Measurements from ENCODE around the gene SLC38A1.
"Not testable (repeated sequence)": the region's sequence is repeated elsewhere in the genome, so short reads cannot be mapped to it uniquely, and the experiment has no call there.

SLC38A1 gene

DNA sequence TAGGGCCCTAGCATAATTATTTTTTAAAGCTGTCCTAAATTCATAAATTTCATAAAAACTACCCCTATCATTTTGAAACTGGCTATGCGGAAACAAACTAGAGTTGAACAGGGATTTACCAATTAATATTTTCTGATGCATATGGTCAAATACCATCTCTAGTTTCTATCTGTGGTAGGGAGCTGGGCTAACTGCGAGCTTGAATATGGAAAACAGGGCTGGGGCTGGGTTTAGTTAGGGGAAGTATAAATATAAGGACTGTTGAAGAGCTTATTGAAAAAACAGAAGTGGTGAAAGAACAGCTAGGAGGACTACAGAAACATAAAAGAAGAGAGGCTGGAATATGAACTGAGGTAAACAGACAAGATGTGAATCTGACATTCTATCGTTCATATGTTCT lies 91.8 kb downstream of the SLC38A1 start:
- H3K9me3 ChIP-seq, result no peaks in the 10 kb centered on the region
- H3K36me3 ChIP-seq, result 0 out of 2 replicates have a peak, but pooled peaks cover 7% of the 10 kb centered on the region
- no peaks in the 10 kb centered on the region for H3K27me3 ChIP-seq
- H3K9ac ChIP-seq, result no peak overlapping the region
- H3K27ac ChIP-seq, result no peak overlapping the region
- no peak for TF ChIP-seq Cebpa-rat (IDR thresholded peaks at IDR 0.05)
- H3K4me1 ChIP-seq, result peaks cover 59% of the 10 kb centered on the region
- no peaks in the 10 kb centered on the region for H4K20me1 ChIP-seq
- no peak overlapping the region for H3K4me2 ChIP-seq
- no peak overlapping the region for H3K4me3 ChIP-seq

DNA sequence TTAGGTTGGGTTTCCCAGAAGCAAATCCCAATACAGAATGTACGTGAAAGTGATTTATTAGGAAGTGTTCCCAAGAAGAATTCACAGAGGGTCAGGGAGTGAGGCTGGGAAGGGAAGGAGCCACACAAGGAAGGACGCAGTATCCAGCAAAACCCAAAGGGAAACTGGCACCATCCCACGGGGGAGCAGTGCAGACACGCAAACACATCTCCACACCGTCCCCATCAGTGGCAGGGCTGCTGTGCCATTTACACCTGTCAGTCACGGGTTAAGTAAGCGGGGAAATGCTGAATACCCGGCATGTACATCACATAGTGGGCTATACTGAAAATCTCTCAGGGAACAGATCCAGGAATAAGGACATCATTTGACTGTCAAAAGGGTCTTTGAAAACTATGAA lies 93.9 kb downstream of the SLC38A1 start:
- Histone ChIP-seq H3K36me3 (no peaks in the 10 kb centered on the region), H3K27ac (no peak overlapping the region), H3K4me2 (peak overlapping the region; percentile 67; the same call in 1 of the 2 replicates), H3K4me1 (peaks cover 38% of the 10 kb centered on the region), H3K27me3 (no peaks in the 10 kb centered on the region), H3K9ac (no peak overlapping the region), H3K9me3 (no peaks in the 10 kb centered on the region), H4K20me1 (no peaks in the 10 kb centered on the region), H3K4me3 (no peak overlapping the region)
- no peak for TF ChIP-seq Cebpa-rat (IDR thresholded peaks at IDR 0.05)

DNA sequence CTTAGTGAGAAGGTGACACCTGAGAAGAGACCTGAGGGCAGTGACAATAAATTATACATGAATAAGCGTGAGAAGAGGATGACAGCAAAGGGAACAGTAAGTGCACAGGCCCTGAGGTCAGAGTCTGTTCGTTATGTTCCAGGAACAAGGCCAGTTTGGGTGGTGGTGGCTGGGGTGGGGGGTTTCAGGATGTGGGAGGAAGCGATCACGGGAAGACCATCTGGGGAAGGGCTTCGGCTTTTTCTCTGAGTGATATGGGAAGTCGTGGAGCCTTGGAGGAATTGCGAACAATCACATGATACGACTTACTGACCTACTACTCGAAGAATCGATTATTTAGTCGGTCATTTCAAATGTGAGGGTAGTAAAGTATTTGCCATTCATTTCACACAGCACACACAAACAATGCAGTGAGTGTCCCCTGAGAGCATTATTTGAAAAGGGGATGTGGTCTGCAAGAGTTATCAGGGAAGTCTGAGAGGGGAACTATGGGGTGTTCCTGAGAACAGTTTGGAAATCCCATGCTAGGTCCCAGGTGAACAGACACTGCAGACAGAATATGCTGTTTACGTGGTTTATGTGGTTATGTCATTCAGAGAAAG lies 94.7 kb downstream of the SLC38A1 start:
- no peak overlapping the region for H3K27ac ChIP-seq
- no peaks in the 10 kb centered on the region for H3K36me3 ChIP-seq
- H3K27me3 ChIP-seq, result no peaks in the 10 kb centered on the region
- H3K9ac ChIP-seq, result no peak overlapping the region
- peak overlapping the region; percentile 67 for H3K4me2 ChIP-seq
- H4K20me1 ChIP-seq, result no peaks in the 10 kb centered on the region
- H3K4me1 ChIP-seq, result peaks cover 34% of the 10 kb centered on the region
- TF ChIP-seq Cebpa-rat (IDR thresholded peaks at IDR 0.05), result no peak
- H3K9me3 ChIP-seq, result no peaks in the 10 kb centered on the region
- H3K4me3 ChIP-seq, result no peak overlapping the region

DNA sequence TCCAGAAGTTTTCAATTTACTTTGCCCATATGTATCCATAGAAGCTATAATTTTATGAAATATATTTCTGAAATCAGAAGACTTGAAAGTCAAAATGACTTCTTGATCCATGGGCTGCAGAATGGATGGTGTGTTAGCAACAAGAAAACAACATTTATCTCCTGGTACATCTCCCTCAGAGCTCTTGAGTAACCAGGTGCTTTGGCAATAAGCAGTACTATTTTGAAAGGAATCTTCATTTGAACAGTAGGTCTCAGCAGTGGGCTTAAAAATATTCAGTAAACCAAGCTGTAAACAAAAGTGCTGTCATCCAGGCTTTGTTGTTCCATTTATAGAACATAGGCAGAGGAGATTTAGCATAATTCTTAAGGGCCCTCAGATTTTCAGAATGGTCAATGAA lies 100.4 kb downstream of the SLC38A1 start:
- Histone ChIP-seq H3K4me2 (no peak overlapping the region), H3K36me3 (no peaks in the 10 kb centered on the region), H3K4me3 (no peak overlapping the region), H4K20me1 (no peaks in the 10 kb centered on the region), H3K4me1 (no peaks in the 10 kb centered on the region), H3K27ac (no peak overlapping the region), H3K9me3 (no peaks in the 10 kb centered on the region), H3K9ac (no peak overlapping the region), H3K27me3 (no peaks in the 10 kb centered on the region)
- no peak for TF ChIP-seq Cebpa-rat (IDR thresholded peaks at IDR 0.05)

DNA sequence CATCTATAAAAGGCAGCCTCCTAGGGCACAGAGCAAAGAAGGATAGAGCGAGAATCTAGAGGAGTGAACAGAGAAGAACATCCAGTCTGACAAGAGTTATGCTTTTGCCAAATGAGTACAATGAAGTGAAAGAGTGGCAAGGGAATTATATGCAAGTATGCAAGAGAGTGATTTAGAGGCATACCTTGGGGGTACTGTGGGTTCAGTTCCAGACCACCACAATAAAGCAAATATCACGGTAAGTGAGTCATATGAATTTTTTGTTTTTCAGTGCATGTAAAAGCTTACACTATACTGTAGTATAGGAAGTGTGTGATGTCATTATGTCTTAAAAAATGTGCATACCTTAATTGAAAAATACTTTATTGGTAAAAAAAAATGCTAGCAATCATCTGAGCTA lies 101.4 kb downstream of the SLC38A1 start:
- peaks cover 4% of the 10 kb centered on the region; the same call in 1 of the 2 replicates for H3K9me3 ChIP-seq
- no peak overlapping the region for H3K4me3 ChIP-seq
- no peak overlapping the region for H3K27ac ChIP-seq
- no peak for TF ChIP-seq Cebpa-rat (IDR thresholded peaks at IDR 0.05)
- H3K4me1 ChIP-seq, result no peaks in the 10 kb centered on the region
- H3K9ac ChIP-seq, result no peak overlapping the region
- no peak overlapping the region for H3K4me2 ChIP-seq
- no peaks in the 10 kb centered on the region for H4K20me1 ChIP-seq
- no peaks in the 10 kb centered on the region for H3K36me3 ChIP-seq
- H3K27me3 ChIP-seq, result no peaks in the 10 kb centered on the region

DNA sequence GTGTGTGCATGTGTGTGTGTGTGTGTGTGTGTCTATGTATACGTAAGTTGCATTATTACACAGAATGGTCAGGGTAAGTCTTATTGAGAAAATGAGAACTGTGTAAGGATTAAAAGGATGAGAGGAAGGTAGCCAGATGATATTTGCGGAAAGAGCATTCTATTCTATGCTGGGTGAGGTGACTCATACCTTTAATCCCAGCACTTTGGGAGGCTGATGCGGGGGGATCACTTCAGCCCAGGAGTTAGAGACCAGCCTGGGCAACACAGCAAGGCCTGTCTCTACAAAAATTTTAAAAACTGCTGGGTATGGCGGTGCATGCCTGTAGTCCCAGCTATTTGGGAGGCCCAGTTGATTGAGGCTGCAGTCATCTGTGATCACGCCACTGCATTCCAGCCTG lies 103.7 kb downstream of the SLC38A1 start:
- H3K27ac ChIP-seq, result no peak overlapping the region
- no peak for TF ChIP-seq Cebpa-rat (IDR thresholded peaks at IDR 0.05)
- no peaks in the 10 kb centered on the region for H3K27me3 ChIP-seq

DNA sequence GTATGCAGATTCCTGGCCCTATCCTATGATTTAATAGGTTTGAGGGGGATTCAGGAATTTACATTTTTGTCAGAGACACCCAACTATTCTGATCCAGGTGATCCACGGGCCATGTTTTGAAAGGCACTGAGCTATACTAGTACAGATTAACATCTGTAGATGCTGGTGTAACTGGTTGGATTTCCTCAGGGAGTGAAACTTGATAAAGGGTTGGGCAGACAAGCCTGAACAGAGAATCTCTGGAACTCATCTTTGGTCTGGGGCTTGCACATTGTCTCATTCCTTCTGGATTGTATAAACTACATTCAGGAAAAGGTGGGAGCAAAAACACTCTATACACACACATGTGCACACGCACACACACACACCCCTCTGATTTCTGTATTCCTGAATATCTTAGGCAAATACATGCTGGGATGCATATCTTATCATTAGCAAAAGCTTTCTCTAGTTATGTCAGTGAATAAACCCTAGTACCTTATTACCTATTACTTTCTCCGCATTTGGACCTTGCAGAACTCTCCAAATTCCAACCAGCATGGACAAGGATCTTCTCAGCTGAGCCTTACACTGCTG lies 104.6 kb downstream of the SLC38A1 start:
- Histone ChIP-seq H3K9ac (no peak overlapping the region), H3K4me1 (no peaks in the 10 kb centered on the region), H3K4me2 (no peak overlapping the region), H3K27me3 (no peaks in the 10 kb centered on the region), H3K27ac (no peak overlapping the region), H3K9me3 (peaks cover 4% of the 10 kb centered on the region; the same call in 1 of the 2 replicates), H4K20me1 (no peaks in the 10 kb centered on the region), H3K4me3 (no peak overlapping the region), H3K36me3 (no peaks in the 10 kb centered on the region)
- no peak for TF ChIP-seq Cebpa-rat (IDR thresholded peaks at IDR 0.05)

More for the DNA sequence above, 103.7 kb downstream of the SLC38A1 start:
- H3K4me3 ChIP-seq, result no peak overlapping the region
- no peak overlapping the region for H3K4me2 ChIP-seq
- H3K36me3 ChIP-seq, result no peaks in the 10 kb centered on the region
- peaks cover 4% of the 10 kb centered on the region; the same call in 1 of the 2 replicates for H3K9me3 ChIP-seq
- H4K20me1 ChIP-seq, result no peaks in the 10 kb centered on the region
- no peak overlapping the region for H3K9ac ChIP-seq
- H3K4me1 ChIP-seq, result no peaks in the 10 kb centered on the region

DNA sequence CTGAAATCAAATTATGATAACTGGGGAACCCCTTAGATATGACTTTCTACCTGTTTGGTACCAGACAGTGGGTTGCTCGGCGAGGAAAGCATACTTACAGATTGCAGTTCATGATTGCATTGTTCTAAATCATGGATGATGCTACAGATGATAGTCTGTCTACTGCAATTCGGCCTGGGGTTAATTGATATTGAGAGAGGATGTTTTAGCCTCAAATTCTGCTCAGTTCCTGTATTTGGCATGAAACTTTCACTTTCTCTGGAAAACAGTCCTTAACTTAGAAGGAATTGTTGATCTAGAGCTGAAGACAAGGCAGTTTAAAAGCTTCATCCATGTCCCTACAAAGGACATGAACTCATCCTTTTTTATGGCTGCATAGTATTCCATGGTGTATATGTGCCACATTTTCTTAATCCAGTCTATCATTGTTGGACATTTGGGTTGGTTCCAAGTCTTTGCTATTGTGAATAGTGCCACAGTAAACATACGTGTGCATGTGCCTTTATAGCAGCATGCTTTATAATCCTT lies 106.2 kb downstream of the SLC38A1 start:
- H3K9ac ChIP-seq, H3K36me3 ChIP-seq: not testable (repeated sequence)

DNA sequence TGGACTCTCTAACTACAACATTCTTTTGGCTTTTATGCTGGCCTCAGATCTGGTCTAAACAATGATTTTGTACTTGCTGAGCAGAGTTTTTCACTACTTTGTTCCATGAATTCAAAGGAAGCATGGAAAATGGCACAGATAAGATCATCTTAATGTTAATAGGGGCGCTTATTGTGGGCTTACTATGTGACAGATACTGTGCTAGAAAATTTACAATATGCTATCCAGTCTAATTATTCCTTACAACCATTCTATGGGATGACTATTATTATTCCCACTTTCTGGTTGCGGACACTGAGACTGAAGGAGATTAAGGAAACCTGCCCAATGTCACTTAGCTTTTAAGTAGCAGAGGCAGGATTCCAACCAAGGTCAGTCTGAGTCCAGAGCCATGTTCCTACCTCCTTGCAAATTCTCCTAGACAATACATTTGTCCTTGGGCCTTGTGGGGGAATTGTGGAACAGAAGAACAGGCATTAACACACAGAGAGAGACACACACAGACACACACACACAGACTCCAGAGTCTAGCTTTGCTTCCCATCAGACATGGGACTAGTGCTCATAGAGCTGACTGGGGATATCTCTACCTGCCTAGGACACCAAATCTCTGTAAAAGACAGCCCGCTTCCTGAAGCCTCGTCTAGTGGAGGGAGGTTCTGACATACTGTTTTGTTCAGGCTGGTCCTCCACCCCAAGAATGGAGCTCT lies 107.7 kb downstream of the SLC38A1 start:
- Histone ChIP-seq H3K4me1 (no peaks in the 10 kb centered on the region), H3K4me3 (no peak overlapping the region), H3K36me3 (no peaks in the 10 kb centered on the region), H4K20me1 (no peaks in the 10 kb centered on the region), H3K27me3 (no peaks in the 10 kb centered on the region), H3K9me3 (peaks cover 14% of the 10 kb centered on the region), H3K27ac (no peak overlapping the region), H3K9ac (no peak overlapping the region), H3K4me2 (no peak overlapping the region)
- TF ChIP-seq Cebpa-rat (IDR thresholded peaks at IDR 0.05), result no peak

More for the DNA sequence above, 106.2 kb downstream of the SLC38A1 start:
- not testable (repeated sequence) for H3K9me3 ChIP-seq, H3K4me1 ChIP-seq, H4K20me1 ChIP-seq, H3K4me2 ChIP-seq, H3K27ac ChIP-seq, H3K4me3 ChIP-seq, H3K27me3 ChIP-seq

Data from BLaER1 (cell line).